Stimulated activated CD8-positive, alpha-beta memory T cell treated with anti-CD3 and anti-CD28 coated beads, Interleukin-15, amount 100 ng/mL, for 24 hours (primary cell): ENCODE results near the gene WDR54.
"Not testable (repeated sequence)": the region's sequence is repeated elsewhere in the genome, so short reads cannot be mapped to it uniquely, and the experiment has no call there.

Experiments
- DNase-seq: peaks from one replicate; pipeline ENCODE4 v3.0.0-alpha.2; 2020; ENCODE audit warnings: low read depth

Gene WDR54

DNA sequence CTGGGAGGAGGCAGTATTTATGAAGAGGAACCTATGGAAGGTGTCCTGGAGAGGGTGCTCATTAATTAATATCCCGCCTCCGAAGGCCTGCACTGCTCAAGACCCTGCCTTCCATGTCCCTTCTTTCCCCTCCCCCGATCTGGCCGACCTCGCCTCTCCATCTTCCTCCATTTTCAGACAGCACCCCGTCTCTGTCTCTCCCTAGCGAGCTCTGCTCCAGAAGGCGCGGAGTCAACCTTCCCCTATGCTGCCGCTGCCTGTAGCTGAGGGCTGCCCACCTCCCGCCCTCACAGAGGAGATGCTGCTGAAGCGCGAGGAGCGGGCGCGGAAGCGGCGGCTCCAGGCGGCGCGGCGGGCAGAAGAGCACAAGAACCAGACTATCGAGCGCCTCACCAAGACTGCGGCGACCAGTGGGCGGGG is 35.6 kb downstream of the WDR54 start:
- no peak for DNase-seq

DNA sequence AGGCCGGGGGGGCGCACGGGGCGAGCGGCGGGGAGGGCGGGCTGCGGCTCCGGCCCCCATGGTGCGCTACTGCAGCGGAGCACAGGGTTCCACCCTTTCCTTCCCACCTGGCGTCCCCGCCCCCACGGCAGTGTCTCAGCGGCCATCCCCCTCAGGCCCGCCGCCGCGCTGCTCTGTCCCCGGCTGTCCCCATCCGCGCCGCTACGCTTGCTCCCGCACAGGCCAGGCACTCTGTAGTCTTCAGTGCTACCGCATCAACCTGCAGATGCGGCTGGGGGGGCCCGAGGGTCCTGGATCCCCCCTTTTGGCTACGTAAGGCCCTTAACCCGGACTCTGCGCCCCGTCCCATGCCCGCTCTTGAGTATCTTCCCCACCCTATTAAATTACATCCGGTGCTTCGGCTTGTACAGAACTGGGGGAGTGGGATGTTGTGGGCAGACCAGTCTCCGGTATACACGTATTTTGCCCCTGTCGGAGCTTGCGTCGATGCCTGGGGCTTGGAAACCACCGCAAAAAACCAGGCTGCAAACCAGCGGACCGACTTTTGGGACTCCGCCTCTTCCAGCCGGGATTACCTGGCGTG is 36.1 kb downstream of the WDR54 start:
- peak; percentile 65 for DNase-seq

DNA sequence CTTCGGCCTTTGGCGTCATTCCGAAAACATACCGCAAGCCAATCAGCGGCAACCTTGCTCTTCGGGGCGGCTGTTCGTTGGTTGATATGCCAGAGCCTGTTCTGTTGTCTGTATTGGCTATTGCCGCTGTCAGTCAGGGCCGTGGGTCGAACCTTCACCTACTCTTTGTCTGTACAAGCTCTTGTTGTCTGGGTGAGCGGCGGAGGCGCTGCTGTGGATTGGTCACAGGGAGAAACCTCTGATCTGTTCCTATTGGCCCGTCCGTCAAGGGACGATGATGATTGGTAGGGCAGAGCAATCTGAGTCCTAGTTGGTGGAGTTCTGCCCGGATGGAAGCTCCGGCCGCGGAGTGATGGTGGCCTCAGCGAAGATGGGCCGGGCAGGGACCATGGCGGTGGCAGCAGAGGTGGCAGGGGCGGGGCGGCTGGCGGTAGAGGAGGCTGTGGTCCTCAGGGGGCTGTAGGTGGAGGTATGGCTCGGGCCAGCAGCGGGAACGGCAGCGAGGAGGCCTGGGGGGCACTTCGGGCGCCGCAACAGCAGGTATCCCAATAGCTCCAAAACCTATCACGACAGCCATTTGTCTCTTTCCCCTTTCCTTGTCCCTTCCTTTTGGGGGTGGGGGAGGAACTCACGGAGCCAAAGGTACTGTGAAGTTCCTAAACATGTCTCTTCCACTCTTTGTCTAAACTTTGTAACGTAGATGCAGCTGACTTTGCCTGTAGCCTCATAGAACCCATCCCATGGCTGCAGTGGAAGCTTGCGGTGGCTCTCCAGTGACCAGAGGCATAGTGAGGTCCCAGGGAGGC is 36.8 kb downstream of the WDR54 start, which contains the start of gene WBP1:
Gene WBP1, plus strand, starts transcription at position 307 of the 806 bp plus-strand sequence. Its CDS starts 165 bp downstream, at position 472.
- peak; percentile 80 for DNase-seq

DNA sequence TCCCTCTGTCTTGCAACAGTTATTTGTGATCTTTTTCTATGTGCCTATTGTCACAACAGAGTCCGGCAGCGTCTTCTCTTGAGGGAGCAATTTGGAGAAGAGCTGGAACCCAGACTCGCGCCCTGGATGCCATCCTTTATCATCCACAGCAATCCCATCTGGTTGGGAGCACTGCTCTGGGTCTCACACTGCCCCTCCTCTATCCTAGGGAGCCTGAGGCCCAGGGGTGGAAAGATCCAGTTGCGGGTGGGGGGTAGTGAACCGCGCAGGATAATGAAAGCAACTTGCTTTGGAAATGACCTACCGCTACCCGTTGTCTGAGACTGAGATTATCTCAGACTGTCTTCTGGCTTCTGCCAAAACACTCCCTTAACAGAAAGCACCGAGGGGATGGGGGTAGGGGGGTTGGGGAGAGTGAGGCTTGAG is 37.4 kb downstream of the WDR54 start:
- DNase-seq, result no peak

DNA sequence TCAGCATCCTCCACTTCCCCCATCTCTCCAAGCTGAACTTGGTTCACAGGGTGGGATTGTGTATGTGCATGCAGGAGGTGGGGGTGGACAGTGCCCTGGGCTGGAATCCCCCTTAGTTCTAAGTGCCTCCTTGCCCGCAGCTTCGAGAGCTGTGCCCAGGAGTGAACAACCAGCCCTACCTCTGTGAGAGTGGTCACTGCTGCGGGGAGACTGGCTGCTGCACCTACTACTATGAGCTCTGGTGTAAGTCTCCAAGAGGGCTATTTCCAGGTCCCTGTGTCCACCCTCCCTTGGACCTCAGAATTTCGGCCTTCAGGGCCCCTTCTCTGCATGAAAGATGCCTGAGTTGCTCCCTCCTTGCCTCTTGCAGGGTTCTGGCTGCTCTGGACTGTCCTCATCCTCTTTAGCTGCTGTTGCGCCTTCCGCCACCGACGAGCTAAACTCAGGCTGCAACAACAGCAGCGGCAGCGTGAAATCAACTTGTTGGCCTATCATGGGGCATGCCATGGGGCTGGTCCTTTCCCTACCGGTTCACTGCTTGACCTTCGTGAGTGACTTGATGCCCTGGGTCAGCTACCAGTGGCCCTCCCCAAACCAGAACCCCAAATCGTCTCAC is 38.1 kb downstream of the WDR54 start:
- DNase-seq, result not testable (repeated sequence)

DNA sequence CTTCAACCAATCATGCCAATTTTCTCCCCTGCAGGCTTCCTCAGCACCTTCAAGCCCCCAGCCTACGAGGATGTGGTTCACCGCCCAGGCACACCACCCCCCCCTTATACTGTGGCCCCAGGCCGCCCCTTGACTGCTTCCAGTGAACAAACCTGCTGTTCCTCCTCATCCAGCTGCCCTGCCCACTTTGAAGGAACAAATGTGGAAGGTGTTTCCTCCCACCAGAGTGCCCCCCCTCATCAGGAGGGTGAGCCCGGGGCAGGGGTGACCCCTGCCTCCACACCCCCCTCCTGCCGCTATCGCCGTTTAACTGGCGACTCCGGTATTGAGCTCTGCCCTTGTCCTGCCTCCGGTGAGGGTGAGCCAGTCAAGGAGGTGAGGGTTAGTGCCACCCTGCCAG is 38.7 kb downstream of the WDR54 start:
- DNase-seq, result not testable (repeated sequence)

DNA sequence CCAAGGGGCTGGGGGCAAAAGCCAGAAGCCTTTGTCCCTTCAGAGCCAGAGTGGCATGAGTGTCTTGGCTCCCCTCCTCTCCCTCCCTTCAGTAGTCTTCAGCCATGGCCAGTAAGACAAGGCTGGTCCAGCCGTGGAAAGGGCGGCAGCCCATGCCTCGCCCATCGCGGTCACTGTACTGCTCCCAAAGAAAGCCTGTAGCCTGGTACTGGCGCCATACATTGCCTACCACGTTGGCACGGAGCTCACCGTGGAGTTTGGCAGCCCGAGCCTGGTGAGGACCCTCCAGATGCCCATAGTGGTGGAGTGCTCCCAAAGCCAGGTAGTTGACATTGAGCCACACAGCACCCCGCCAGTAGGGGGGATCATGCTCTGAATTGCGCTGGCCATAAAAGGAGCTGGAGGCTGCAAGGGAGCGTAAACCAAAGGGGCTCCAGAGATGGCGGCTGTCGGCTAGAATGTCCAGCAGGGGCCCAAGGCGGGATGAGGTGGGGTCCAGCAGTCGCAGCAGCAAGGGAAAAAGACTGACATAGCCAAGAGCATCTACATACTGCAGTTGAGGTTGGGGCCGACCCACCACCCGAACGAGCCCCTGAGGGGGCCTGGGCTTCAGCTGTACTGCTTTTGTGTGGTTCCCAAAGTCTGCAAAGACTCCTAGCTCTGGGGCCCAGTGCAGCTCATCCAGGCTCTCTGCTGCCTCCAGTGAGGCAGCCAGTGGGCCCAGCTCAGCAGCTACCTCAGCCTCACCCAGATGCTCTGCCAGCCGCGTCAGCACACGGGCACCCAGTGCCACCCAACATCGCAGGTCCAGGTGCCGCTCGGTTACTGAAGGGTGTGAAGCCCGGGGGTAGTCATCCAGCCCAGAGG is 39.9 kb downstream of the WDR54 start:
- DNase-seq, result no peak

DNA sequence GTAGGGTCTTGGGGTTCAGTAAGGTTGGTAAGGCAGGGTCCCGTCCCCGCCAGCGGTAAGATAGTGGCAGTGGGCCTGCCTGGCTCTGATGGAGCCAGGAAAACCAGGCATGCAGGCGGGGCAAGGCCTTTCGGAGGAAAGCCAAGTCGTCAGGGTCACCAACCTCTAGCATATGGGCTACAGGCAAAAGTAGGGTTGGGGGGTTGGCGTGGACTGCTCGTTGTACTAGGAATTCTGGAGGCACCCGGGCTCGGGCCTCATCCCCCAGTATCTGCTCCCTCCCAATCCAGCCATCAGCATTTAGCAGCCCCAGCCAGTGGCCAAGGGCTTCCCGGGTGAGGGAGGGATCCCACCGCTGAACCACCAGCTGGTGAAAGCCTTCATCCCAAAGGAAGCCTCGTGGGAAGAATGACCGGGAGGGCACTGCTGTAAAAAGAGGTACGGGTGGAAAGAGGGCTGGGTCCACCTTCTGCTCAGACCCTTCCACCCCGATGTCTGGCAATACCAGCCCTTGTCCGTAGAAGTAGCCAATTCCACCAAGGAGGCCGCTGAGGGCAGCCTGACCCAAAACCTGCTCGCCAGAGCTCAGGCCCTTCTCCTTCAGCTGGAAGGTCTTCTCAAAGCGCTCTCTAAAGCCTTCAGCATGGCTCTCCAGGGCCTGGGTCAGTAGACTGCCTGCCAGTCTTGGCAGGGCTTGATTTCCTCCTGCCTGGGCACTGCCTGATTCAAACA is 40.7 kb downstream of the WDR54 start:
- DNase-seq, result no peak

DNA sequence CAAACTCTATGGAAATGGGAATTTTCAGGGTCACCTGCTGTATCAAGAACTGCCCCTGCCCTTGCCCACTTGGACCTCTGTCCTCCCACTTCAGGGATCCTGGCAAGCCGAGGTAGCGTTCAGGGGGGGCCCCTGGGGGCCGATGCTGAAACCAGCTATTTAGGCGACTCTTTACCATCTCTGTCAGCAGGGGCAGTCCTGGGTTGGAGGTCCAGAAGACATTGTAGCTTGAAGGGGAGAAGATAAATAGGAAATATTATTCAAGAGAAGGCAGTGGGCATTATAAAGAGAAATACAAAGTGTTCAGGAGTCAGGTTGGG is 41.2 kb downstream of the WDR54 start:
- no peak for DNase-seq

DNA sequence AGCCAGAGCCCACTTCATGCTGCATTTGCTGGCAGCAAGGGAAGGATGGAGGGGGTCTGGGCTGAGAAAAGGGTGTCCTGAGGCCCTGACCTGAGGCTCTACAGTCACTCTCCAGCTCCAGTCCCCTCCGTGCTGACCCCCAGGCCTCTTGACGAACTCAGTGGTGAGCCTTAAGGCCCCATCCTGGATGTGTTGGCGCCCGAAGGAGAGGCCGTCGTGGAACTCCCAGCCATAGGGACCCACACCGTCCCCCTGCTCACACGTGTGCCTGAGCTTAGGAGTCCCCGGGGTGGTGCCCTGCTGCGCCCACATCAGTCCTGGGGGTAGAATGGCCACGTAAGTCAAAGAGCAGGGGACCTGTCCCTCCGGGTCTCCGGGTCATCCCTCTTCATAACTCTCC is 42.9 kb downstream of the WDR54 start:
- no peak for DNase-seq

DNA sequence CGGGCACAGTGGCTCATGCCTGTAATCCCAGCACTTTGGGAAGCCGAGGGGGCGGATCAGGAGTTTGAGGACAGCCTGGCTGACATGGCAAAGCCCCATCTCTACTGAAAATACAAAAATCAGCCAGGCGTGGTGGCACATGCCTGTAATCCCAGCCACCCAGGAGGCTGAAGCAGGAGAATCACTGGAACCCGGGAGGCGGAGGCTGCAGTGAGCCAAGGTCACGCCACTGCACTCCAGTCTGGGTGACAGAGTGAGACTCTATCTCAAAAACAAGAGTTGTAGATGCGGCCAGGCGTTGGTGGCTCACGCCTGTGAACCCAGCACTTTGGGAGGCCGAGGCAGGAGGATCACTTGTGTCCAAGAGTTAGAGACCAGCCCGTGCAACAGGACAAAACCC is 49.2 kb downstream of the WDR54 start:
- DNase-seq, result not testable (repeated sequence)

DNA sequence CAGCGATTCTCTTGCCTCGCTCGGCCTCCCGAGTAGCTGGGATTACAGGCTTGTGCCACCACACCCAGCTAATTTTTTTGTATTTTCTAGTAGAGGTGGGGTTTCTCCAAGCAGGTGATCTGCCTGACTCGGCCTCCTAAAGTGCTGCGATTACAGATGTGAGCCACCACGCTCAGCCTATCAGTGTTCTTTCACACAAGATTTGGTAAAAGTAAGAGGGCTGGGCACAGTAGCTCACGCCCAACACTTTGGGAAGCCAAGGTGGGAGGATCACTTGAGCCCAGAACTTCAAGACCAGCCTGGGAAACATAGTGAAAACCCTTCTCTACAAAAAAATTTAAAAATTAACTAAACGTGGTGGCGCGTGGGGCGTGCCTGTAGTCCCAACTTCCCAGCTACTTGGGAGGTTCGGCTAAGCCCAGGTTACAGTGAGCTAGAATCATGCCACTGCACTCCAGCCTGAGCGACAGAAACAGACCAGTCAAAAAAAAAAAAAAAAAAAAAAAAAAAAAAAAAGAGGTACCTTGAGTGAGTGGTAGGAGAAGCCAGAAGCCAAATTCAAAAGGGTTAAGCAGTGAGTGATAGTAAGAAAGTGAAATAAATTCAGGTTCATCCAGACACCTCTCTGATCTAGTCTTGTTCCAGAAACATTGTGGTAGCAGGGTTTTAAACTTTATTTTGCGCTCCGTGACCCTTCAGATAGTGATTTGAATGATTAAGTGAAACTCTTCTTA is 50.0 kb downstream of the WDR54 start:
- DNase-seq, result no peak

DNA sequence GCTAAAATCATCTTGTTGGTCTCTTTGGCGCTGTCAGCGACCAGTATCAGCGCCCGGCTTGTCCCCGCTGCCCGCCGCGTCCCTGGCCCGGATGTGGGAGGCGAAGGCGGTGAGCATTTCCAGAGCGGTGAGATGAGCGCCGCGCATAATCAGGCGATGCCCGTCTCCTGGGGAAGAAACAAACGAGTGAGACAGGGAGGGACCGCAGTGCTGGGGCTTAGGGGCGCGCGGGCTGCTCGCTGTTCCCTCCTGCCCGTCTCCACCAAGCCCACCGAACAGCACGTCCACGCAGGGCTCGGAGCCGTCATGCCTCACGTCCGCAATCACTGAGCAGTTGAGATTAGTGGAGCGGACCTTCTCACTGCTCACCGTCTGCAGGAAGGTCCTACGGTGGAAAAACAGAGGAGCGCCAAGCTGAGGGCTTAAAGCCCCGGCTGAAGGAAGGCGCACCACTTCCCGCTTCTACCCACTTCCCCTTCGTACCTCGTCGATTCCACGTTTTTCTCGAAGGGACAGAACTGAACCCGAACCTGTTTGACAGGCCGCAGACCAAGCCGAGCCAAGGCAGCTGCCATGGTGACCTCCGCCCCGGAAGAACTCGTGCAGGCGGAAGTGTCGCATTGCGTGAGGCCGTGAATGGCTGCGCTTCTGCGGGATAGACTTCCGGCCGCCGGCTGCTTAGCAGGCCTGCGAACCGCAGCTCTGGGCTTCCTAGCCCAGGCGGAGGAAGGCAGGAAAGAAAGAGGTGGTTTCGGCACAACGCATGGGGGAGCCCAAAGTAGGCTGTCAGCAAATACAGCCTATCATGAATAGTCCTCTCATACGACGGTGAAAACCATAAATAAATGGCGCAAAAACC is 50.8 kb downstream of the WDR54 start, which contains the start of gene MRPL53:
Gene MRPL53, minus strand, starts transcription at position 595 of the 859 bp plus-strand sequence. Its CDS starts 20 bp downstream, at position 575.
- peak; percentile 97 for DNase-seq

DNA sequence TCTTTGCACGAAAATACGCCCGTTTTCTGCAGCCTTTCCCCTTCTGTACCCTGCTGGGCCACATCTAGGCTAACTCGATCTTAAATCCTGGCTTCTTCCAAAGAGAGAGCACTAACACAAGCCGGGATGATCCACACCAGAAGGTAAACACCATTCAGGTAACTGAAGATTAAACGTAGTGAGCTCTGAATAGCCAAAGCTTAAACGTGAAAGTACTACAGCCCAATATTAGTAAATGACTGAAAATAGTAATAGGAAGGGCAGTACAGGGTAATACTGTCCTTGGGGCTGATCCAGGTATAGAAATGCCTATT is 51.4 kb downstream of the WDR54 start:
- no peak for DNase-seq

DNA sequence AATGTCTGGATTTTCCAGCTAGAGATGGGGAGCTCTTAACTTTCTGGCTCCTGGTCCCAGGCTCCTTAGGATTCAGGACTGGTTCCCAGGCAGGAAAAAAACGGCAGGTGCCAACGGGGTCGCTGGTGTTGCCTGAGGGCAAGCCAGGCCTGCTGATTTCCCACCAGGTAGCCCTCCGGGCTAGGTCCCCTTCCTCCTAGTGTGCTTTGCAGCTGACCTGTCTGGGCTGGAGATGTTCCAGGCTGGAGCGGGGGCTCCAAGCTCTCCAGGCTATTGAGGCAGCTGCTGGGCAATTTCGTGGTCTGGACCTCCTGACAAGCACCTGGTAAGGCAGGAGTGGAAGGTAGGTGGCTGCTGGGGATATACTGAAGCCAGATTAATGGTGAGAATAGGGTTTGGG is 53.0 kb downstream of the WDR54 start:
- no peak for DNase-seq

DNA sequence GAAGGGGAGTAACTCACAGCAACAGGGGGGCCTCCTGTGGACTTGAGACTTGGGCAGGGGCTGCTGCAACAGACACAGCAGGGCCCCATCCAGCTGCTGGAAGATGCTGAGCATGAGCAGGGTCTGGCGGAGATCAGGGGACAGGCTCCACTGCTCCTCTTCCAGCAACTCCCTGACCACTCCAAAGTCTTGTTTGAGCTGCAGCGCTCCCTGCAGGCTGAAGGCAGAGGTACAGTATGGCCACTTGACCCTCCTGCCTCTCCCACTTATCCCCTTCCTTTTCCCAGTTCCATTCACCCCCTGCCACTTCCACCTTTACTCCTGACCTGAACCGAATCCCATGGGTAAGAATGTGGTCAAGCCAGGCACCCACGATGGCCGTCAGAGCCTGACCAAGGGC is 53.4 kb downstream of the WDR54 start:
- no peak for DNase-seq
